HG02642 (cell line): ENCODE data around the gene RUNDC3A.
"Not testable (repeated sequence)": the region's sequence is repeated elsewhere in the genome, so short reads cannot be mapped to it uniquely, and the experiment has no call there.

Experiments used
- ATAC-seq: cut with Tn5 transposase; IDR thresholded peaks from one replicate; pipeline ENCODE4 v1.9.1; 2021; ENCODE audit warnings: mild to moderate bottlenecking; ENCODE audit not compliant: unreplicated experiment, poor library complexity

Gene RUNDC3A

DNA sequence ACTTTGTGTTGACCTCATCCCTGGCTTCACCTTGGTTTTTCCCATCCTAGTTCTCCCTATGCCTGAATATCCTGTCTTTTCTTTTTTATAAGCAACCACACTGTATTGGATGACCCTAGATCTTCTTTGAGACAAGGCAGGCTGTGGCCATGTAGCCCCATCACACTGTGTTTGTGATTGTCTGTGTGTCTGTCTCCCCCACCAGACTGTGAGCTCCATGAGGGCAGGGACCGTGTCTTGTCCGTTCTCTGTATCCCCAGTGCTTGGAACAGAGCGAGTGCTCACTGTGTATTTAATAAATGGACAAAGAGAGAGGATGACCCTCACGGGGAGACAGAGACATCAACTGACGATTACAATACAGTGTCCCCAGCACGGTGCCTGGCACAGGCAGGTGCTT, 9.1 kb downstream of the RUNDC3A start:
- ATAC-seq = no peak

DNA sequence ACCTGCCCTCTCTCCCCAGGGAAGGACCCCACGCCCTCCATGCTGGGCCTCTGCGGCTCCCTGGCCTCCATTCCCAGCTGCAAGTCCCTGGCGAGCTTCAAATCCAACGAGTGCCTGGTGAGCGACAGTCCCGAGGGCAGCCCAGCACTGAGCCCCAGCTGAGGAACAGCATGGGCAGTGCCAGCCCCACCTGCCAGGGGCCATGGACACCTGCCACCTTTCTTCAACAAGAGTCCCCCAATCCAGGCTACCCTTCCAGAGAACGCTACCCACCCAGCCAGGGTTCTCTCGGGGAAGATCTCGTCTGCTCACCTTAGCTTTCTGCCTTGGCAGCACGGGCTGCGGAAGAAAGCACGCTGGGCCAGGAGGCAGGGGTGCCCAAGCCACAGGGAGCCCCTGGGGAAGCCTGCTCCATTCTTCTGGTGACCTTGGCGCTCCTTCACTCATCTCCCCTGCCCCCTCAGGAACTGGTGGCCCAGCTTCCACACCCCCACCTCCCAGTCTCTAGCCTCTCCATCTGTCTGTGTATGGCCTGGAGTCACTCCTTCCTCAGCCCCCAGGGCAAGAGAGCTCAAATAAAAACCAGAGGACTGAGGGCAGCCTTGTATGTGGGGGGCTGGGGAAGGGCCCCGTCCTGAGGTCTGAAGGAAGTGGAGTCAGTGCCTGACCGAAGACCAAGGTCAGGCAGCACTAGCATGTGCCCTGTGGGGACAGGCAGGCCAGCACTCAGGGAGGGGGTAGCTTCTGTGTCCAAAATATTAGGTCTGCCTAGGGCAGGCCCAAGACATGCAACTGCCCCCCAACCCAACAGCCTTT, 9.9 kb downstream of the RUNDC3A start:
- ATAC-seq = no peak

- ATAC-seq = no peak
These were observed 11.7 kb downstream of the RUNDC3A start for GRCh38 chr17:44320066-44320465.

DNA sequence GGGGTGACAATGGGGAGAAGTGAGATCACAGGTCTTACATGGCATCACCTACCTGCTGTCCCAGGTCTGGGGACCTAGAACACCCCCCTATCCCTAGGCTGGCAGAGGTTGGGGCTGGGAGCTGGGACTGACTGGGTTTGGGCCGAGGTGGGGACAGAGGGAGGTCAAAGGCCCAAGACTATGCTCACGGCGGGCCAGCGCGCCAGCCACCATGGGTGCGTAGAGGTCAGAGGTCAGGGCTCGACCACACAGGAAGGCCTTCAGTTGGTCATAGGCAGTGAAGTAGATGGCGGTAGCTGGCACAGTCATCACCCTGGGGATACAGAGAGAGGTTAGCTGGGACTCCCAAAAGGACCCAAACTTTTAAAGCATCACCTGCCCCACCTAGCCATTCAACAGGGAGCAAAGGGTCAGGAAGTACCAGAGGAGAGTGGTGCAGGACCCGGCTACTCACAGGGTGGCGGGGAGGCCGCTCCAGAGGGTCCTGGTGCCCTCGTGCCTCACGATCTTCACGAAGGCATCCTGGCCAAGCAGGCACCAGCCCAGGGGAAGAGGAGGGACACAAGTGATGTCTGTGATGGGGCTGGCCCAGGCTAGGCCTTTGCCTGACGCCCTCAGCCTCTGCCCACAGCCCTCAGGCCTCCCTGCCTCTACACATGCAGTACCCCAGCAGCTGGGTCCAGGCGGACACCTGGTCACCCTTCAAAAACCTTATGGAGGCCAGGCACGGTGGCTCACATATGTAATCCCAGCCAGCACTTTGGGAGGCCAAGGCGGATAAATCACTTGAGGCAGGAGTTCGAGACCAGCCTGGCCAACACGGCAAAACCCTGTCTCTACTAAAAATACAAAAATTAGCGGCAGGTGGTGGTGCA, 13.1 kb downstream of the RUNDC3A start:
- ATAC-seq = no peak

GRCh38 chr17:44322236-44322895, 14.0 kb downstream of the RUNDC3A start:
- ATAC-seq = no peak

- no peak for ATAC-seq
These were observed 15.1 kb downstream of the RUNDC3A start for GRCh38 chr17:44323359-44324091.

DNA sequence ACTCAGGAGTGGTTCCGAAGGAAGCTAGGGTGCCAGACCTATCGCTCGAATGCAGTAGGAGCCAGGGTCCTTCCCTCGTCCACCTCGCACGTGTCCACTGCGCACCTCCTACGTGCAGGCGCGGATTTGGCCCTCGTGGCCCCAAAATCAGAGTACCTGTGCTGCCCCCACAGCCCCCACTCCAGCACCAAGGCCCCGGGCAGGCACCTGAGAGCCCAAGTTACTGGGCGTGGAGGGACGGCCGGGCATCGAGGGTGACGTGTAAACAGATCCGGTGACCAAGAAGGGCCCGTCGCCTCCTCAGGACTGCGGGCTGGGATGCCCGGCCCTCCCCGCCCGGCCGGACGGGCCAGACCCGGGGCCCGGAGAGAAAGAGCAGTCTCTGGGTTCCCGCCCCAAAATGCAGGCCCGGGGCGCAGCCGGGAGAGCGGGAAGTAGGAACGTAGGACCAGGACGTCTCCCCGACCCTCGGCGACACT, 15.7 kb downstream of the RUNDC3A start:
- peak; percentile 2 for ATAC-seq

GRCh38 chr17:44324571-44325275, 16.3 kb downstream of the RUNDC3A start, which contains the start of gene SLC25A39:
Gene SLC25A39 (minus strand): TSS chr17:44324823. CDS start chr17:44323562, 1,261 bp downstream.
- peak; percentile 77 for ATAC-seq

DNA sequence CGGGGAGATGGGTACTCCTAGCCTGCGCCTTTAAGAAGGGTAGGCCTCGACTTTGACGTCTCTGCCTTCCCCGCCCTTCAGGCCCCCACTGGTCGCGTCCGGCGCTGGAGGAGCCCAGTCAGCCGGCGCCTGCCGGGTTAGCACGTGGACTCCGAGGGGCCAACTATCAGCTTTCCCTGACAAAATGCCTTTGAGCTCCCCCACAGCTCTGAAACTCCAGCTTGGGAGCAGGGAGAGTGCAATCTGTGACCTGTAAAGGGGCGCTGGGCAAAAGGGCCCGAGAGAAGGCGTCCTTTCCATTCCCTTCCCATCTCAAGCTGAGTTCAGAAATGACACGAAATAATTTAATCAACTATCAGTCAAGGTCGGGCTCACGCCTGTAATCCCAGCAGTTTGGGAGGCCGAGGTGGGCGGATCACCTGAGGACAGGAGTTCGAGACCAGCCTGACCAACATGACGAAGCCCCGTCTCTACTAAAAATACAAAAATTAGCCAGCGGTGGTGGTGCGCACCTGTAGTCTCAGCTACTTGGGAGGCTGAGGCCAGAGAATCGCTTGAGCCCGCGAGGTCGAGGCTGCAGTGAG, 18.6 kb downstream of the RUNDC3A start:
- peak; percentile 46 for ATAC-seq

DNA sequence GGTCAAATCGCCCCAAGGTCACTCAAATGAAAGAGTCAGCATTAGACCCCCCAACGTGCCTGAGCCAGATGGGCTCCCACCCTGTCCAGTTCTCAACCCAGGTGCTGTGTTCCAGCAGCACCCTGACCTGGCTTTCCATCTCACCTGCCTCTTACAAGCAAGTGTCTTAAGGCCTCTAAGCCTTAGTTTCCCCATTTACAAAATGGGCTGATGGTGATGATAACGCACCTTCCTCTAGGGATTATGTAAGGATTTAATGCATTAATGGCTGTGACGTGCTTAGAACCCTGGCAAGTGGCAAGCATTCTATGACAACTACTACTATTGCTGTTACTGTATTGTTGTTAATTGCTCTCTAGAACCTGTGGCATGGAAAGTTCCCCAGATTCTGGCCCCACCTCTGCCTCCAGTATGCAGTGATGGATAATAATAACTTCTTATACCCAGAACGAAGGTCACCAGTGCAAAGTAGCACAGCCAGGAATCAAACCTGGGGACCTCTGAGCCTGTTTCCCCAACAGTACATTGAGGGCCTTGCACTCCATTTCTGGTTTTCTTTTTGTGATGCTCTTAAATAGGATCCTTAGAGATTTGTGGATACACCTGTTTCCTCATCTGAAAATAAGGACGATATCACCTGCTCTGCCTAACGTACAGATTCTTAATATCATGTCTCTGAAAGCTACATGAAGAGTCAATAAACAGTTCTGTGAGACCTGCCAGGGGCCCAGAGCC, 19.5 kb downstream of the RUNDC3A start:
- no peak for ATAC-seq

GRCh38 chr17:44329516-44329915, 21.1 kb downstream of the RUNDC3A start:
- not testable (repeated sequence) for ATAC-seq

DNA sequence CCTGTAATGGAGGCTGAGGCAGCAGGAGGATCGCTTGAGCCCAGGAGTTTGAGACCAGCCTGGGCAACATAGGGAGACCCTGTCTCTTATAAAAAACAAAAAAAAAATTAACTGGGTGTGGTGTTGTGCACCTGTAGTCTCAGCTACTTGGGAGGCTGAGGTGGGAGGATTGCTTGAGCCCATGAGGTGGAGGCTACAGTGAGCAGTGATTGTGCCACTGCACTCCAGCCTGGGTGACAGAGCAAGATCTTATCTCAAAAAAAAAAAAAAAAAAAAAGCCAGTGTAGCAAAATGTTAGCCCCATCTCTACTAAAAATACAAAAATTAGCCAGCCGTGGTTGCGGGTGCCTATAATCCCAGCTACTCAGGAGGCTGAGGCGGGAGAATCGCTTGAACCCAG, 21.9 kb downstream of the RUNDC3A start:
- not testable (repeated sequence) for ATAC-seq

DNA sequence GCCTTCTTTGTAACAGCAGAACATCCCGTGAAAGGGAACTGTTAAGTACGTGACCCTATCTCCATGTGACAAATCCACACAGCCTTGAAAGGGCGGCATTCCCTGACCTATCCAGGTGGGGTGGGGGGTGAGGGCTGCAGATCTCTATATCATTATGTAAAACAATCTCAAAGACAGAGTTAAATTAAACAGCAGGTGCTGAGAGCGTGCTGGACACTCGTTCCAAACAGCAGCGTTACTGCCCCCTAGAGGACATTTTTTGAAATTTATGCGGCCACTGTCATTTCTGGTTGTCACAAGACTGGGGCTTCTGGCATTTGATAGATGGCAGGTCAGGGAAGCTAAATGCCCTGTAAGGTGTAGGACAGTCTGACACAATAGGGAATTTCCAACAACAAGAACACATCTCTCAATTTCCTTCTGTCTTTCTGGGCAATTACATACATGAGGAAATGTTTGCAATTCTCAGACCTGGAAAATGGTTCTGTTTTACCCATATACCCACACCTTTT, 22.9 kb downstream of the RUNDC3A start:
- no peak for ATAC-seq

DNA sequence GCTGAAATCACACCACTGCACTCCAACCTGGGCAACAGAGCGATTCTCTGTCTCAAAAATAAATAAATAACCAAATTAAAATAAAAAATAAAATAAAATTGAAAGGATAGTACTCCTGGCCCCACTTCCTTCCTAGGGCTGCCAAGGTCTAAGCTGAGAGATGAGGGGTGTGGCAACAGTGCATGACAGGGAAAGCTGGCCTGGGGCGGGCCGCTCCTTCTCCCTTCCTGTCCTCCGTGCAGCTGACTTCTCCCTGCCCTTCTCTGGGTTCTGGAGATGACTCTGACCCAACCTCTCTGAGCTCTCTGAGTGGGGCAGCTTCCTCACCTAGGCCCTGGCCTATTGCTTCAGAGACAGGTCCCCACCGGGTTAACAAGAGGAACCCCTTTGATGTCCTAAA, 25.0 kb downstream of the RUNDC3A start:
- no peak for ATAC-seq

GRCh38 chr17:44334315-44334714, 25.9 kb downstream of the RUNDC3A start:
- ATAC-seq = no peak

DNA sequence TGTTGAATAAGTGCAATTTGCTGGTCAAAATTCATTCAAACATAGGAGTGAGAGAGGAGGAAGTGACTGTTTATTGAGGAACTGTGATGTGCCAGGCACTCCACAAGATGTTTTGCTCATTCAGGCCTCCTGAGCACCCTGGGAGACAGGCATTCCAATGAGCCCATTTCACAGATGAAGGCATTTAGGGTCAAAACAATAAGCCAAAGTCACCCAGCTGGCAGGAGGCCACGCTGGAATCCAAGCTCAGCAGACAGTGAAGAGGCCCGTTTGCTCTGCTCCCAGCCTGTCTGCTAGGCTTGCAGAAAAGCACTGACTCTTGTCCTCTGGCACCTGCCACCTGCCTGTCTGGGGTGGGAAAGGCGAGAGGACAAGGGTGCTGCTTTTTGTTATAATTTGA, 26.3 kb downstream of the RUNDC3A start:
- no peak for ATAC-seq

DNA sequence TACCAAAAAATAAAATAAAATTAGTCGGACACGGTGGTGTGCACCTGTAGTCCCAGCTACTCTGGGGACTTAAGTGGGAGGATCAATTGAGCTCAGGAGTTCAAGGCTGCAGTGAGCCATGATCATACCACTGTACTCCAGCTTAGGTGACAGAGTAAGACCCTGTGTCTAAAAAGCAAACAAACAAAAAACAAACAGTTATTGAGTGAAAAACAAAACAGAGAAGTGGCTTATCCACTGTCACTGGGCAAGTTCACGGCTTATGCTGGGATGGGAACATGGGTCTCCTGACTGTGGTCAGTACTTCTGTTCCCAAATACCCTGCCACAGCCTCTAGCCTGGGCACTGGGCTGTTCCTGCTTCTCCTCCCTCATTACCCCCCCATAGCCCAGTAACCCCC, 27.2 kb downstream of the RUNDC3A start:
- no peak for ATAC-seq

DNA sequence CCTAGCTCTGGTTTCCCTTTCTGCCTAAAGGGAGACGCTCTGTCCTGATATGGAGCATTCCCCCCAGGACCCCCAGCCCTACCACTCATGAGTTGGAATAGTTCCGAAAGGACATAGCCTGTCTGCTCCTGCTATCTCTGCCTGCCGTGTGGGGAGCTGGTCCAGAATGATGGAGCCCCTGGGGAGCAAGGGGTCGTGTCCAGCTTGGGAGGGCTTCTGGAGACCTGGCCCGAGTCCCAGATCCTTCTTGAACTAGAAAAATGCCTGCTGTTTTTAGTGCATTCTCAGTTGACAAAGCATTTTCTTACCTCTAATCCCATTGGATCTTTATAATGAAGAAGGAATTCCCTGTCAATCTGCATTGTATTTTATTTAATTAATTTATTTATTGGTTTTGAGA, 27.6 kb downstream of the RUNDC3A start:
- ATAC-seq = no peak
